HEK293T (cell line): ENCODE results near the gene TNPO3.

ENCODE experiments used
- ARNT ChIP-seq: fragments of 450-650 bp; IDR thresholded peaks from 2 replicates; pipeline ENCODE4 v1.6.1; 2017; ENCODE audit warnings: mild to moderate bottlenecking
- FOXA1 ChIP-seq: fragments of 450-650 bp; IDR thresholded peaks from 2 replicates; pipeline ENCODE4 v1.6.1; 2016; ENCODE audit warnings: mild to moderate bottlenecking
- NFRKB ChIP-seq: fragments of 450-650 bp; IDR thresholded peaks from 2 replicates; pipeline ENCODE4 v1.6.1; 2016; ENCODE audit warnings: mild to moderate bottlenecking, moderate library complexity
- SUZ12 ChIP-seq: fragments of 450-650 bp; IDR thresholded peaks from 2 replicates; pipeline ENCODE4 v1.6.1; 2016; ENCODE audit warnings: mild to moderate bottlenecking
- TARDBP ChIP-seq: fragments of 450-650 bp; IDR thresholded peaks from 2 replicates; pipeline ENCODE4 v1.6.1; 2016

- no peak for TF ChIP-seq TARDBP
- no peak for TF ChIP-seq SUZ12
- no peak for TF ChIP-seq ARNT
- no peak for TF ChIP-seq FOXA1
- TF ChIP-seq NFRKB = no peak
Observed at GRCh38 chr7:128993419-128993818, 61.5 kb downstream of the TNPO3 start.
